Activated CD8-positive, alpha-beta memory T cell treated with anti-CD3 and anti-CD28 coated beads, Interleukin-2, amount 50 U/mL, for 4 hours (primary cell): ENCODE measurements around the gene BRCA1.
"Not testable (repeated sequence)": the region's sequence is repeated elsewhere in the genome, so short reads cannot be mapped to it uniquely, and the experiment has no call there.

Experiments
- DNase-seq: peaks from one replicate; pipeline ENCODE4 v3.0.0-alpha.2; 2020

BRCA1 gene

GRCh38 chr17:43068570-43069367, 56.4 kb downstream of the BRCA1 start:
- DNase-seq: no peak

- DNase-seq: no peak
These were observed 62.1 kb downstream of the BRCA1 start for GRCh38 chr17:43062984-43063638.

- DNase-seq: no peak
These were observed 69.1 kb downstream of the BRCA1 start for GRCh38 chr17:43056051-43056450.

- not testable (repeated sequence) for DNase-seq
These were observed 72.2 kb downstream of the BRCA1 start for GRCh38 chr17:43053008-43053407.

- DNase-seq: no peak
These were observed 73.2 kb downstream of the BRCA1 start for GRCh38 chr17:43051969-43052368.

- DNase-seq: no peak
These were observed 81.1 kb downstream of the BRCA1 start for GRCh38 chr17:43044024-43044423.

GRCh38 chr17:43043307-43043706, 81.9 kb downstream of the BRCA1 start:
- no peak for DNase-seq

- no peak for DNase-seq
These were observed 83.0 kb downstream of the BRCA1 start for GRCh38 chr17:43042025-43042628.

GRCh38 chr17:43040655-43041054, 84.5 kb downstream of the BRCA1 start:
- DNase-seq: no peak

GRCh38 chr17:43039646-43040045, 85.5 kb downstream of the BRCA1 start:
- DNase-seq: no peak

GRCh38 chr17:43034894-43035293, 90.3 kb downstream of the BRCA1 start:
- no peak for DNase-seq

- no peak for DNase-seq
These were observed 90.9 kb downstream of the BRCA1 start for GRCh38 chr17:43033948-43034881.

GRCh38 chr17:43031666-43032065, 93.5 kb downstream of the BRCA1 start:
- DNase-seq: no peak

- DNase-seq: no peak
These were observed 94.9 kb downstream of the BRCA1 start for GRCh38 chr17:43030137-43030767.

- no peak for DNase-seq
These were observed 96.8 kb downstream of the BRCA1 start for GRCh38 chr17:43028221-43028861.

- no peak for DNase-seq
These were observed 97.8 kb downstream of the BRCA1 start for GRCh38 chr17:43027091-43028032.

- no peak for DNase-seq
These were observed 98.6 kb downstream of the BRCA1 start for GRCh38 chr17:43026595-43026994.

- DNase-seq: no peak
These were observed 99.2 kb downstream of the BRCA1 start for GRCh38 chr17:43025766-43026537.

- DNase-seq: no peak
These were observed 99.9 kb downstream of the BRCA1 start for GRCh38 chr17:43025290-43025657.
